Esophagus squamous epithelium (tissue), 4 donors: ENCODE data around the gene C1orf52.

Experiments used
- CTCF ChIP-seq, 6 experiments: fragments of 450-650 bp in 4 of 6; fragments of 200-600 bp in 2 of 6; sonication (generic) in 2 of 6; IDR thresholded peaks; one replicate each; pipeline ENCODE4 v1.5.1; 2016 to 2019; ENCODE audit warnings: antibody characterized with exemption in 6 of 6, mild to moderate bottlenecking in 4 of 6, moderate library complexity in 4 of 6
- POLR2A ChIP-seq, 4 donors: fragments of 450-650 bp; IDR thresholded peaks; one replicate each; pipeline ENCODE4 v1.6.1; 2017; ENCODE audit warnings: antibody characterized with exemption in 4 of 4, mild to moderate bottlenecking in 4 of 4, moderate library complexity in 3 of 4

- no peak for TF ChIP-seq CTCF (IDR thresholded peaks at IDR 0.05)
- TF ChIP-seq POLR2A (IDR thresholded peaks at IDR 0.05): no peak
Measured at GRCh38 chr1:85297855-85298629, 38.6 kb upstream of the C1orf52 start.
